GM12878 (cell line): Measurements from ENCODE around the gene ELL. TPM values are rescaled to one million over a fixed set of nuclear protein-coding genes. Genes with fewer than 3 reads are reported as not detected.

Experiments
- ATAC-seq: fragments of 200-7000 bp; cut with Tn5 transposase; 3 replicates; pipeline ENCODE4 v1.9.1; 2020; ENCODE audit warnings: mild to moderate bottlenecking, moderate library complexity
- BruUV-seq: library from RNA; stranded (reverse); fragments of 400-500 nt; replicated peaks from 2 replicates; lab custom pipeline; 2021; lab: Mats Ljungman, UMichigan
- CTCF ChIA-PET: fragments of 300-600 bp; sonication (Branson Sonifier 250); formaldehyde crosslinking; extraction: SDS; loops from one replicate; lab custom pipeline; 2021; ENCODE audit warnings: inconsistent platforms; lab: Yijun Ruan, JAX
- POLR2A ChIA-PET: fragments of 350-600 bp; formaldehyde crosslinking; extraction: SDS; loops from one replicate; lab custom pipeline; 2021; ENCODE audit warnings: inconsistent platforms; lab: Charles Lee
- RAD21 ChIA-PET: fragments of 300-600 bp; sonication (Branson Sonifier 250); formaldehyde crosslinking; loops from one replicate; lab custom pipeline; 2023; ENCODE audit warnings: antibody characterized with exemption; ENCODE audit not compliant: unreplicated experiment; lab: Charles Lee
- SMC1A ChIA-PET: fragments of 300-600 bp; sonication (Branson Sonifier 250); formaldehyde crosslinking; loops from one replicate; lab custom pipeline; 2023; ENCODE audit not compliant: unreplicated experiment, uncharacterized antibody; lab: Charles Lee
- DNase-seq: peaks from one replicate; pipeline ENCODE4 v3.0.0-alpha.2; 2011; ENCODE audit warnings: low read depth, low spot score
- FAIRE-seq: peaks from 3 replicates; lab custom pipeline; 2011; peaks lifted over from hg19 to GRCh38; lab: Jason Lieb, UNC
- H2AFZ ChIP-seq: 2 replicates; pipeline ENCODE4 v1.6.0; 2011; ENCODE audit warnings: low read depth, low read length, control low read depth; ENCODE audit not compliant: control insufficient read depth
- H3K27ac ChIP-seq: 2 replicates; pipeline ENCODE4 v1.5.1; 2011; ENCODE audit warnings: control low read depth; ENCODE audit not compliant: control insufficient read depth, insufficient read depth
- H3K27me3 ChIP-seq, 2 experiments: replicated peaks in 1 of 2; 2 replicates each; pipeline versions ENCODE4 v1.6.0 to v1.6.1; 2011; ENCODE audit warnings: low read length in 1 of 2; ENCODE audit not compliant: control insufficient read depth in 2 of 2, insufficient read depth in 2 of 2
- H3K36me3 ChIP-seq, 2 experiments: 2 replicates each; pipeline ENCODE4 v1.5.1; 2011; ENCODE audit warnings: low read length in 1 of 2; ENCODE audit not compliant: control insufficient read depth in 2 of 2, insufficient read depth in 2 of 2
- H3K4me1 ChIP-seq: 2 replicates; pipeline ENCODE4 v1.6.1; 2011; ENCODE audit warnings: mild to moderate bottlenecking, low read length, moderate library complexity, mixed read lengths; ENCODE audit not compliant: control insufficient read depth, insufficient read depth
- H3K4me2 ChIP-seq: 2 replicates; pipeline ENCODE4 v1.6.0; 2011; ENCODE audit warnings: control low read depth; ENCODE audit not compliant: control insufficient read depth, insufficient read depth
- H3K4me3 ChIP-seq: fragments of 200-600 bp; sonication (generic); 2 replicates; pipeline ENCODE4 v1.5.1; 2016
- H3K79me2 ChIP-seq: 2 replicates; pipeline ENCODE4 v1.6.0; 2011; ENCODE audit warnings: low read length; ENCODE audit not compliant: control insufficient read depth, insufficient read depth
- H3K9ac ChIP-seq: 2 replicates; pipeline ENCODE4 v1.8.0; 2011; ENCODE audit warnings: low read length, control low read depth, mixed read lengths; ENCODE audit not compliant: control insufficient read depth, insufficient read depth
- H3K9me3 ChIP-seq: replicated peaks from 3 replicates; pipeline ENCODE4 v1.5.1; 2011; ENCODE audit warnings: mild to moderate bottlenecking, low read length; ENCODE audit not compliant: control insufficient read depth, insufficient read depth
- H4K20me1 ChIP-seq: 2 replicates; pipeline ENCODE4 v1.6.0; 2011; ENCODE audit not compliant: control insufficient read depth, insufficient read depth
- ATF7 ChIP-seq: fragments of 450-650 bp; IDR thresholded peaks from 2 replicates; pipeline ENCODE4 v1.6.1; 2016; ENCODE audit warnings: low read depth, mild to moderate bottlenecking
- BCLAF1 ChIP-seq: fragments of 450-650 bp; IDR thresholded peaks from 2 replicates; pipeline ENCODE4 v1.6.1; 2017; ENCODE audit warnings: antibody characterized with exemption, mild to moderate bottlenecking, moderate library complexity
- BHLHE40 ChIP-seq, 2 experiments: fragments of 450-650 bp in 1 of 2; IDR thresholded peaks; 2 replicates each; pipeline ENCODE4 v1.6.1; 2011 to 2017; ENCODE audit warnings: low read depth in 2 of 2, borderline replicate concordance in 1 of 2, improper control_type of control experiment in 1 of 2, low read length in 1 of 2, mild to moderate bottlenecking in 1 of 2
- CHD2 ChIP-seq: IDR thresholded peaks from 2 replicates; pipeline ENCODE4 v1.6.1; 2011; ENCODE audit warnings: low read depth, low read length, improper control_type of control experiment, borderline replicate concordance
- CREB1 ChIP-seq: IDR thresholded peaks from 2 replicates; pipeline ENCODE4 v1.6.1; 2012; ENCODE audit warnings: low read depth, mild to moderate bottlenecking, inconsistent platforms
- ETV6 ChIP-seq, 2 experiments: fragments of 450-650 bp in 1 of 2; IDR thresholded peaks in 1 of 2; conservative IDR thresholded peaks in 1 of 2; 2 replicates each; pipeline ENCODE4 v1.6.1; 2014; ENCODE audit warnings: antibody characterized with exemption in 1 of 2, borderline replicate concordance in 1 of 2, low read depth in 1 of 2, mild to moderate bottlenecking in 1 of 2, moderate library complexity in 1 of 2
- FOXM1 ChIP-seq: IDR thresholded peaks from 2 replicates; pipeline ENCODE4 v1.6.1; 2012; ENCODE audit warnings: low read depth, mild to moderate bottlenecking, inconsistent platforms, low read length, moderate library complexity
- GATAD2B ChIP-seq: fragments of 450-650 bp; conservative IDR thresholded peaks from 2 replicates; pipeline ENCODE4 v1.6.1; 2017; ENCODE audit warnings: low read depth, mild to moderate bottlenecking, moderate library complexity
- IKZF1 ChIP-seq: fragments of 450-650 bp; conservative IDR thresholded peaks from 2 replicates; pipeline ENCODE4 v1.6.1; 2017; ENCODE audit warnings: antibody characterized with exemption, mild to moderate bottlenecking
- LARP7 ChIP-seq: fragments of 450-650 bp; IDR thresholded peaks from 2 replicates; pipeline ENCODE4 v1.6.1; 2017; ENCODE audit warnings: mild to moderate bottlenecking
- MYC ChIP-seq: IDR thresholded peaks from 2 replicates; pipeline ENCODE4 v1.6.1; 2011; ENCODE audit warnings: mild to moderate bottlenecking, low read length, moderate library complexity, inconsistent platforms; ENCODE audit not compliant: insufficient read depth, insufficient replicate concordance, insufficient read length, severe bottlenecking
- NFXL1 ChIP-seq: fragments of 450-650 bp; IDR thresholded peaks from 2 replicates; pipeline ENCODE4 v1.6.1; 2017; ENCODE audit warnings: antibody characterized with exemption, mild to moderate bottlenecking, borderline replicate concordance
- NR2F1 ChIP-seq: fragments of 450-650 bp; conservative IDR thresholded peaks from 2 replicates; pipeline ENCODE4 v1.6.1; 2017; ENCODE audit warnings: mild to moderate bottlenecking
- RB1 ChIP-seq: fragments of 450-650 bp; formaldehyde crosslinking; IDR thresholded peaks from 2 replicates; pipeline ENCODE4 v1.6.1; 2017; ENCODE audit warnings: mild to moderate bottlenecking, borderline replicate concordance
- TCF3 ChIP-seq: IDR thresholded peaks from 2 replicates; pipeline ENCODE4 v1.6.1; 2012; ENCODE audit warnings: low read depth, mild to moderate bottlenecking, low read length, borderline replicate concordance; ENCODE audit not compliant: insufficient read depth
- YY1 ChIP-seq: IDR thresholded peaks from 2 replicates; pipeline ENCODE4 v1.6.1; 2011; ENCODE audit warnings: low read depth, mild to moderate bottlenecking, low read length
- ZNF207 ChIP-seq: fragments of 450-650 bp; IDR thresholded peaks from 2 replicates; pipeline ENCODE4 v1.6.1; 2014; ENCODE audit warnings: antibody characterized with exemption, mild to moderate bottlenecking, borderline replicate concordance
- WGBS: methylation state at CpG from one replicate; pipeline ENCODE4 v1.1.6; 2016; ENCODE audit warnings: low lambda C conversion rate; ENCODE audit not compliant: insufficient replicate concordance, insufficient coverage; ENCODE audit errors: missing lambda C conversion rate; 5-methylcytosine and 5-hydroxymethylcytosine counted together
- in situ Hi-C: fragments of 300-500 bp; cut with MboI; formaldehyde crosslinking; loops from 9 replicates; pipeline ENCODE4 v1.14.3; 2018; ENCODE audit warnings: mixed read lengths
- intact Hi-C: fragments of 100-400 bp; cut with micrococcal nuclease; formaldehyde crosslinking; loops from one replicate; pipeline ENCODE4 v1.14.2; 2022; ENCODE audit not compliant: unreplicated experiment
- polyA plus RNA-seq, 11 experiments: library from polyadenylated mRNA; depleted of rRNA in 4 of 11; unstranded in 6 of 11; stranded (reverse) in 5 of 11; fragments of >200 nt; fragmentation: Nextera tagmentation in 4 of 11; fragmentation: Illumina TruSeq in 1 of 11; extraction: Ambion mirVana in 4 of 11; extraction: Trizol in 1 of 11; gene quantifications; 1 replicate in 1 of 11; 2 replicates in 10 of 11; pipeline versions ENCODE4 v1.2.1 to v1.2.3, GENCODE V29; 2011 to 2016; ENCODE audit warnings: inconsistent platforms in 2 of 11, missing spikeins in 2 of 11, low read depth in 1 of 11
- total RNA-seq, 4 experiments: library from RNA; depleted of rRNA in 3 of 4; stranded (reverse); fragments of >200 nt in 3 of 4; fragmentation: Illumina TruSeq in 1 of 4; extraction: Trizol in 1 of 4; gene quantifications; 2 replicates each; pipeline versions ENCODE4 v1.2.1 to v1.2.3, GENCODE V29; 2013 to 2021
- TF ChIP-seq, protein P1 (sequence below): IDR thresholded peaks from 2 replicates; pipeline ENCODE4 v1.6.1; 2012; ENCODE audit warnings: low read depth, low read length, improper control_type of control experiment

Gene ELL
- total and polyA plus RNA-seq, 10 of the 15 experiments (the other 5 are each of a cell fraction or from before 2014, with no cell fraction given), result 0.91 to 25.0 (median 9.1) TPM

DNA sequence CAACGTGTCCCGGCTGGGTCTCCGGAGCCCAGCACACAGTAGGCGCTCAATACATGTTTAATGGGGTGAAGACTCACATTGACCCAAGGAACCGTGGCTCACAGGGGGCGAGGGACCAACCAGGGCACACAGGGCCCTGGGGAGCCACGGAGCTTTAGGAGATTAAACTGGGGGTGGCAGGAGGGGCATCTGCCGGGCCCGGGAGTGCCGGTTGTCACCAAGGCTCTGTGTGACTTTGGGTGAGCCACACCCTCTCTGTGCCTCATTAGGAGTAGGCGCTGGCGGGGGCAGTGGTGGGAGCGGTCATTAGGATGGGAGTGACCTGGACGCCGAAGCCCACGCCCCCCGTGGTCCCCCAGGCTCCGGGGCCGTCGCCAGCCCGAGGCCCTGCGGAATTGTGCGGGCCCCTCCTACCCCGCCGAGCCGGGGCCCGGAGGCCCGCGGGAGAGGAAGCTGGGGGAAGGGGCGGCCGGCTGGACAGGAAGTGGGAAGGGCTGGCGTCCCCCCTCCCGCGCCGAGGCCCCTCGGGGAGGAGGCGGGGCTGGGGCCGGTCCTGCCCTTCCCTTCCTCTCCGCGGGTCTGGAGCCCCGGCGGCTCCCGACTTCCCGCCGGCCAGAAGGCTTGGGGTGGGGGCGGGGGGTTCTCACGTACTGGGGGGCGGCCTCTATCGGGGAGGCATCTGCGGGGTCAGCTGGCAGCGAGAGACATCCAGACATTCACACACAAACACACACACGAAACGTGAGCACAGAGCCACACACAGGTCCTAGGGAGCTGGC, 104.4 kb downstream of the ELL start:
- Histone ChIP-seq H4K20me1 (no peaks in the 10 kb centered on the region), H3K27me3 (no peaks in the 10 kb centered on the region), H3K4me1 (peaks cover 62% of the 10 kb centered on the region), H2AFZ (peak overlapping the region; percentile 20), H3K27ac (peak overlapping the region; percentile 78), H3K4me3 (peak overlapping the region; percentile 65), H3K9ac (peak overlapping the region; percentile 76), H3K79me2 (peaks cover 32% of the 10 kb centered on the region), H3K36me3 (no peaks in the 10 kb centered on the region), H3K9me3 (no peaks in the 10 kb centered on the region), H3K4me2 (peak overlapping the region; percentile 94)
- intact Hi-C loops (loop anchor here (10.0 kb wide), 1 partner anchor 213 kb away; the partner anchor contains the start of gene RAB3A), in situ Hi-C loops (no loop called here)
- ChIA-PET RAD21 (interaction anchor here (0.6 to 2.1 kb wide), 10 partner anchors 11 to 426 kb away, joined by 3 to 12 read pairs (median 4); partner anchors contain the start of genes JUND and LSM4), SMC1A (interaction anchor here (0.6 to 2.6 kb wide), 7 partner anchors 11 to 236 kb away, joined by 3 to 11 read pairs (median 3); no protein-coding TSS in a partner anchor), POLR2A (interaction anchor here (0.5 to 2.6 kb wide), 9 partner anchors 16 to 241 kb away, joined by 3 to 21 read pairs (median 4); partner anchors contain the start of genes JUND and LSM4), CTCF (interaction anchor here (0.7 to 8.8 kb wide), 7 partner anchors 28 to 138 kb away, joined by 3 to 88 read pairs (median 14); partner anchors contain the start of genes GDF15 and JUND)
- BruUV-seq, result no TSS peak
- no peak for DNase-seq
- no peak for FAIRE-seq
- whole genome bisulfite sequencing, result 0% methylated on average over 22 of the region's 53 CpGs
- peak; percentile 45 for ATAC-seq
- TF ChIP-seq YY1 (no peak), BCLAF1 (no peak), LARP7 (peak; percentile 70), MYC (peak; percentile 52), TCF3 (0 out of 2 replicates have a peak, but pooled peaks have one; percentile 29), CREB1 (0 out of 2 replicates have a peak, but pooled peaks have one; percentile 16), NFXL1 (0 out of 2 replicates have a peak, but pooled peaks have one; percentile 52), GATAD2B (peak; percentile 81), ZNF207 (peak; percentile 86), IKZF1 (peak; percentile 76), FOXM1 (no peak), RB1 (peak; percentile 59; the same call in 1 of the 2 replicates), ETV6 (conservative IDR thresholded peaks at IDR 0.05 in 1 of 2, IDR thresholded peaks at IDR 0.05 in 1 of 2; ENCODE audit: borderline replicate concordance in 1 of 2, low read depth in 1 of 2) (peak in 1 of 2 experiments; percentile 16; a peak in 1 of 4 replicates), NR2F1 (peak; percentile 17; the same call in 1 of the 2 replicates), ATF7 (no peak), BHLHE40 (IDR thresholded peaks at IDR 0.05; ENCODE audit: borderline replicate concordance in 1 of 2, low read depth in 2 of 2, low read length in 1 of 2) (0 out of 4 replicates have a peak, but pooled peaks of 1 of the 2 experiments have one; percentile 1), CHD2 (0 out of 2 replicates have a peak, but pooled peaks have one; percentile 52)
- TF ChIP-seq, protein P1, sequence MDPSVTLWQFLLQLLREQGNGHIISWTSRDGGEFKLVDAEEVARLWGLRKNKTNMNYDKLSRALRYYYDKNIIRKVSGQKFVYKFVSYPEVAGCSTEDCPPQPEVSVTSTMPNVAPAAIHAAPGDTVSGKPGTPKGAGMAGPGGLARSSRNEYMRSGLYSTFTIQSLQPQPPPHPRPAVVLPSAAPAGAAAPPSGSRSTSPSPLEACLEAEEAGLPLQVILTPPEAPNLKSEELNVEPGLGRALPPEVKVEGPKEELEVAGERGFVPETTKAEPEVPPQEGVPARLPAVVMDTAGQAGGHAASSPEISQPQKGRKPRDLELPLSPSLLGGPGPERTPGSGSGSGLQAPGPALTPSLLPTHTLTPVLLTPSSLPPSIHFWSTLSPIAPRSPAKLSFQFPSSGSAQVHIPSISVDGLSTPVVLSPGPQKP, result 0 out of 2 replicates have a peak, but pooled peaks have one; percentile 18
